HG03280 (cell line): ENCODE data around the gene OR13C8.

Experiments used
- ATAC-seq: cut with Tn5 transposase; IDR thresholded peaks from one replicate; pipeline ENCODE4 v1.9.1; 2021; ENCODE audit warnings: mild to moderate bottlenecking, moderate library complexity; ENCODE audit not compliant: unreplicated experiment

The OR13C8 gene

GRCh38 chr9:104608336-104608735 lies 39.4 kb downstream of the OR13C8 start:
- no peak for ATAC-seq

GRCh38 chr9:104611213-104611612 lies 42.2 kb downstream of the OR13C8 start:
- no peak for ATAC-seq

GRCh38 chr9:104617418-104617817 lies 48.5 kb downstream of the OR13C8 start:
- ATAC-seq: no peak

GRCh38 chr9:104618104-104618503 lies 49.1 kb downstream of the OR13C8 start, which contains the start of gene OR13C9:
Gene OR13C9, minus strand, starts transcription at chr9:104618204. Its CDS starts 0 bp downstream, at chr9:104618204.
- no peak for ATAC-seq
